HepG2 (cell line): Measurements from ENCODE around the gene MAN1A1. TPM values are rescaled to one million over a fixed set of nuclear protein-coding genes. Genes with fewer than 3 reads are reported as not detected.
A peak's percentile ranks its signal among the peaks of the same experiment; 100 is the strongest.

Experiments
- ATF1 ChIP-seq: IDR thresholded peaks from 2 replicates; pipeline ENCODE4 v1.6.1; 2016; ENCODE audit warnings: mild to moderate bottlenecking, control low read depth
- CHD4 ChIP-seq: fragments of 200-600 bp; sonication (generic); IDR thresholded peaks from 2 replicates; pipeline ENCODE4 v1.7.0; 2017; ENCODE audit warnings: mild to moderate bottlenecking, low read length, borderline replicate concordance
- HOMEZ ChIP-seq: IDR thresholded peaks from 2 replicates; pipeline ENCODE4 v1.6.1; 2016; ENCODE audit warnings: low read depth
- HOXD1 ChIP-seq: sonication (generic); formaldehyde crosslinking; IDR thresholded peaks from 2 replicates; pipeline ENCODE4 v1.5.0; 2020; ENCODE audit warnings: missing genetic modification reagents
- JARID2 ChIP-seq: sonication (generic); formaldehyde crosslinking; IDR thresholded peaks from 2 replicates; pipeline ENCODE4 v1.8.1; 2023; ENCODE audit warnings: missing genetic modification reagents, inconsistent platforms; ENCODE audit not compliant: insufficient replicate concordance
- KDM3A ChIP-seq: IDR thresholded peaks from 2 replicates; pipeline ENCODE4 v1.6.1; 2018; ENCODE audit warnings: low read depth, missing compliant biosample characterization
- KDM4B ChIP-seq: sonication (generic); formaldehyde crosslinking; IDR thresholded peaks from 2 replicates; pipeline ENCODE4 v1.4.0; 2020; ENCODE audit warnings: missing genetic modification reagents
- MBD4 ChIP-seq: IDR thresholded peaks from 2 replicates; pipeline ENCODE4 v1.6.1; 2012; ENCODE audit warnings: low read length, inconsistent platforms, borderline replicate concordance
- NCOR1 ChIP-seq: fragments of 200-600 bp; sonication (generic); IDR thresholded peaks from 2 replicates; pipeline ENCODE4 v1.7.0; 2017; ENCODE audit warnings: antibody characterized with exemption, low read length, borderline replicate concordance
- NFAT5 ChIP-seq: sonication (generic); formaldehyde crosslinking; IDR thresholded peaks from 2 replicates; pipeline ENCODE4 v1.4.0; 2020; ENCODE audit warnings: missing genetic modification reagents
- NFE2 ChIP-seq: sonication (generic); formaldehyde crosslinking; IDR thresholded peaks from 2 replicates; pipeline ENCODE4 v1.4.0; 2020; ENCODE audit warnings: missing genetic modification reagents
- ONECUT2 ChIP-seq: sonication (generic); formaldehyde crosslinking; IDR thresholded peaks from 2 replicates; pipeline ENCODE4 v1.4.0; 2020; ENCODE audit warnings: missing genetic modification reagents
- SOX6 ChIP-seq, 2 experiments: fragments of 450-650 bp in 1 of 2; sonication (generic) in 1 of 2; formaldehyde crosslinking in 1 of 2; IDR thresholded peaks; 2 replicates each; pipeline versions ENCODE4 v1.4.0 to v1.6.1; 2017 to 2020; ENCODE audit warnings: antibody characterized with exemption in 1 of 2, mild to moderate bottlenecking in 1 of 2, missing genetic modification reagents in 1 of 2
- SP140L ChIP-seq: sonication (generic); formaldehyde crosslinking; IDR thresholded peaks from 2 replicates; pipeline ENCODE4 v1.4.0; 2020; ENCODE audit warnings: missing genetic modification reagents, borderline replicate concordance
- ZBTB43 ChIP-seq: sonication (generic); formaldehyde crosslinking; conservative IDR thresholded peaks from 2 replicates; pipeline ENCODE4 v1.4.0; 2020; ENCODE audit warnings: missing genetic modification reagents
- ZC3H13 ChIP-seq: sonication (generic); formaldehyde crosslinking; IDR thresholded peaks from 2 replicates; pipeline ENCODE4 v1.8.1; 2023; ENCODE audit warnings: mild to moderate bottlenecking, missing genetic modification reagents, moderate library complexity
- ZFAT ChIP-seq: sonication (generic); formaldehyde crosslinking; conservative IDR thresholded peaks from 2 replicates; pipeline ENCODE4 v1.8.1; 2023; ENCODE audit warnings: missing genetic modification reagents, inconsistent platforms
- ZNF331 ChIP-seq: sonication (generic); formaldehyde crosslinking; IDR thresholded peaks from 2 replicates; pipeline ENCODE4 v1.4.0; 2020; ENCODE audit warnings: missing genetic modification reagents
- ZNF605 ChIP-seq: sonication (generic); formaldehyde crosslinking; IDR thresholded peaks from 2 replicates; pipeline ENCODE4 v1.8.0; 2022; ENCODE audit warnings: mild to moderate bottlenecking, missing genetic modification reagents
- ZNF652 ChIP-seq: IDR thresholded peaks from 2 replicates; pipeline ENCODE4 v1.6.1; 2016; ENCODE audit warnings: low read depth, borderline replicate concordance
- ZNF660 ChIP-seq: sonication (generic); formaldehyde crosslinking; IDR thresholded peaks from 2 replicates; pipeline ENCODE4 v1.5.1; 2020; ENCODE audit warnings: mild to moderate bottlenecking, low read depth, missing genetic modification reagents, borderline replicate concordance
- ZNF691 ChIP-seq: sonication (generic); formaldehyde crosslinking; IDR thresholded peaks from 2 replicates; pipeline ENCODE4 v1.4.0; 2020; ENCODE audit warnings: missing genetic modification reagents, low read depth, mild to moderate bottlenecking, borderline replicate concordance
- ZNF7 ChIP-seq: IDR thresholded peaks from 2 replicates; pipeline ENCODE4 v1.6.1; 2016; ENCODE audit warnings: missing biosample characterization, missing genetic modification reagents
- polyA plus RNA-seq, 8 experiments: library from polyadenylated mRNA; depleted of rRNA in 3 of 8; stranded (reverse) in 7 of 8; unstranded in 1 of 8; fragments of >200 nt; fragmentation: Illumina TruSeq in 4 of 8; extraction: Trizol in 4 of 8; gene quantifications; 2 replicates each; pipeline versions ENCODE4 v1.2.1 to v1.2.3, GENCODE V29; 2011 to 2016; ENCODE audit warnings: low read depth in 4 of 8, missing spikeins in 1 of 8, mixed read lengths in 1 of 8; ENCODE audit not compliant: insufficient read depth in 1 of 8
- total RNA-seq, 5 experiments: library from RNA; depleted of rRNA; stranded (reverse); fragments of >200 nt; fragmentation: Illumina TruSeq; extraction: Trizol; gene quantifications; 2 replicates each; pipeline ENCODE4 v1.2.3, GENCODE V29; 2016; ENCODE audit warnings: low read depth in 1 of 5

MAN1A1 gene
- total and polyA plus RNA-seq, 2 of the 13 experiments (the other 11 are each of a cell fraction or from before 2014, with no cell fraction given): 156 to 236 TPM

- no peak for TF ChIP-seq NCOR1
- no peak for TF ChIP-seq JARID2 (CRISPR knock-in tag)
- peak; percentile 6; the same call in 1 of the 2 replicates for TF ChIP-seq ZNF331
- TF ChIP-seq SP140L (CRISPR knock-in tag): no peak
- TF ChIP-seq KDM3A: no peak
- TF ChIP-seq ZNF691 (CRISPR knock-in tag): no peak
- TF ChIP-seq ZNF652: no peak
- TF ChIP-seq KDM4B: peak; percentile 11; the same call in 1 of the 2 replicates
- no peak for TF ChIP-seq ZC3H13 (CRISPR knock-in tag)
- no peak for TF ChIP-seq NFE2 (CRISPR knock-in tag)
- TF ChIP-seq CHD4: no peak
- no peak for TF ChIP-seq ZNF7
- no peak for TF ChIP-seq SOX6 (IDR thresholded peaks at IDR 0.05)
- no peak for TF ChIP-seq SOX6 (CRISPR knock-in tag; IDR thresholded peaks at IDR 0.05)
- TF ChIP-seq MBD4: 0 out of 2 replicates have a peak, but pooled peaks have one; percentile 41
- TF ChIP-seq ZFAT (CRISPR knock-in tag): no peak
- no peak for TF ChIP-seq ZNF605 (CRISPR knock-in tag)
- 0 out of 2 replicates have a peak, but pooled peaks have one; percentile 12 for TF ChIP-seq HOMEZ (CRISPR knock-in tag)
- TF ChIP-seq ZNF660 (CRISPR knock-in tag): no peak
- no peak for TF ChIP-seq ZBTB43 (CRISPR knock-in tag)
- no peak for TF ChIP-seq NFAT5
- no peak for TF ChIP-seq ONECUT2 (CRISPR knock-in tag)
- TF ChIP-seq HOXD1 (CRISPR knock-in tag): no peak
- peak; percentile 39; the same call in 1 of the 2 replicates for TF ChIP-seq ATF1 (CRISPR knock-in tag)
Measured at GRCh38 chr6:119346450-119346849, 3.1 kb downstream of the MAN1A1 start (continued).
